ENCODE measurements around the gene ZNF532.
"Not testable (repeated sequence)": the region's sequence is repeated elsewhere in the genome, so short reads cannot be mapped to it uniquely, and the experiment has no call there.

The ZNF532 gene

DNA sequence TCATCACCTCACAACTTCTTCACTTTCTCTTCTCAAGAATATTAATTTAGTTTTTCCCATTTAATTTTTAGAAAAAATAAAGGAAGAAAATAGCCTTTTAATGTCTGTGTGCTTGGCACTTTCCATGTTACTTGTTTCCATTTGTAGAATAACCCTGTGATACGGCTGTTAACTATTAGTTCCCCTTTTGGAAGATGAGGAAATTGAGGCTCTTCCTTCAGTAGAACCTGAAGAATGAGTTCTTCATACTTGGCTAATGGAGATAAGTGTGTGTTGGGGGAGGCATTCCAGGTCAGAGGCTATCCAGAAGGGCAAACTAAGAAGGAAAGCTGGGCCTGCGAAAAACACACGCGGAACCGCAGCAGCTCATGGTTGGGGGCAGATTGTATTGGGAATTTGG is 38.3 kb downstream of the ZNF532 start:
- DNase-seq, result no peak

DNA sequence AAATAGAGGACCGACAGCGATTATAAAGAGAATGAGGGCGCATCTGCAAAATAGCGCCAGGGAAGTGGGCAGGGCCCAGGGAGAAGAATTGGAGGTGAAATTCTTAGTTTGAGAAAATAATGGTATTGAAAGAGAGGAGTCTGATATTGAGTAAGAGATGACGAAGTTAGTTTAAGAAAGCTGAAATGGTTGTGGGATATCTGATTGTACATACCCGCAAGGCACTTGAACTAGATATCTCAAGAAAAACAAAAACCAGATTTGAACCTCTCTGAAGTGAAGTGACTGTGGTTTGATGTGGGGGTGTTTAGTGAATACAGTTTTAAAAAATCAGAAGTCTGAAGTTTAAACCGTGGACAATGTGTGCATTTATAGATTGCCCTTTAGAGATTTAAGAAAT is 38.9 kb downstream of the ZNF532 start:
- DNase-seq, result no peak

DNA sequence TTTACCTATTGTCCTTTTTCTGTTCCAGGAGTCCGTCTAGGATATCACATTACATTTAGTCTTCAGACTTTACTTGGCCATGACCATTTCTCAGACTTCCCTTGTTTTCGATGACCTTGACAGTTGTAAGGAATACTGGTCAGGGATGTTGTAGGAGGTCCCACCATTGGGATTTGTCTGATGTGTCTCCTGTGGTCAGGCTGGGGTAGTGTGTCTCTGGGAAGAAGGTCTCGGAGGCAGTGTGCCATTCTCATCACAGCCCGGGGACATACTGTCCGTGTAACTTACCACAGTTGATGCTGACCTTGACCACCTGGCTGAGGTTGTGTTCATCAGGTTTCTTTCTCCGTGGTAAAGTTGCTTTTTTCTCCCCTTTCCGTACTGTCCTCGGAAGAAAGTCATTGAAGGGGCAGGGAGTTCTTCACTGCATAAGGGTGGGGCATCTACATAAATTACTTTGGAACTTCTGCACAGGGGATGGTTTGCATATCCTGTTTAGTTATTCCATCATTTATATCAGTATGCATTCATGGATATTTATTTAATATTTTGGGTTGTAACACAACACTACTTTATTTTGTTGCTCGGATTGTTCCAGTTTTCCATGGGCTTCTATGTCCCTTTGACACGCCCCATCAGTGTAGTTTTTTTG is 41.2 kb downstream of the ZNF532 start:
- DNase-seq, result no peak

- no peak for DNase-seq
These were observed 43.3 kb downstream of the ZNF532 start for GRCh38 chr18:58908006-58908405.

- no peak for DNase-seq
These were observed 44.8 kb downstream of the ZNF532 start for GRCh38 chr18:58909521-58909920.

DNA sequence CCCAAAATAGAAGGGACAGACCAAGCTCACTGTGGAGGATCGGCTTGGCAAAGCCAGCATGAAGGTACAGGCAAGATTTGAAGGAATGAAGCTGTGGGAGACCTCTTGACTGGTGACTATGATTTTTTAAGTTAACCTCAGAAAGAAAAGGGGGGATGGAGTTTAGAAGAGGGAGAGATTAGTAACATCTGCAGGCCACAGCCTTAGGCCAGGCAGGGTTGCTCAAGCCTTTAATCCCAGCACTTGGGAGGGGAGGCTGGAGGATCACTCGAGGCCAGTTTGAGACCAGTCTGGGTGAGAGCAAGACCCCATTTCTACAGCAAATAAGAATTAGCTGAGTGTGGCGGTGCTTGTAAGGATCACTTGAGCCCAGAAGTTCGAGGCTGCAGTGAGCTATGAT is 46.6 kb downstream of the ZNF532 start:
- DNase-seq, result no peak

GRCh38 chr18:58911766-58912165 is 47.1 kb downstream of the ZNF532 start:
- DNase-seq, result no peak

DNA sequence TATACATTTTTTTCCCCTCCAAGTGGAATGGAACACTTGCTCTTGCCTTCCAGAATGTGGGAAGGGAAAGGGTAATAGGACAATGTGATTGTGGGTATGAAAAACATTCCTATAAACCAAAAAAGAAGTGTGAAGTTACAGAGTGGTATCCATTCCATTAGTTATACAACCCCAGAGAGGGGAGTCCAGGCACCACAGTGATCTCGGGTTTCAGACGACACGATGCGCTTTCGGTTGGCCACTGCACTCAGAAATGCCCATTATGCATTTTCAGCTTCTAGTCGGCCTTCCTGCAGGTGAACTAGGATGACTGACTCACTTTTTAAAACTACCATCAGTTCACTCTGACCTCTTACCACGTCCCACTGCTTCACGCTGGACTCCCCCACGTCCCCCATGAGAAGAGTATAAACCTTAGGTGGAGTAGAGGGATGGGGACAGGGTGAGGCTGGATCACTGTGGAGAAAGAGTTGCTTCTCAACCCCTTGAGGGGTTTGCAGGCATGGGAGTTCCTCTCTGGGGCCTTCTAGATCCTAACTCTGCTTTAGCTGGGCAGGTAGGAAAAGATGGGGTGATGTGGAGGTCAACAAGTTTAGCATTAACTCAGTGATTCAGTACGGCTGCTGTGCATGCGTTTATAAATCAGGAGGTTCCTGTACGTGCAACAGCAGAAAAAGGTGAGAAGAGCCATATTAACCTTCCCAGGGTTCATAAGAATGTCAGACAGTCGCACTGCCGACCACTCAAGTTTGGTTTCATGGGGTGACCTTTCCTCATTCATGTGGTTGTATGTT is 50.5 kb downstream of the ZNF532 start:
- DNase-seq, result no peak

DNA sequence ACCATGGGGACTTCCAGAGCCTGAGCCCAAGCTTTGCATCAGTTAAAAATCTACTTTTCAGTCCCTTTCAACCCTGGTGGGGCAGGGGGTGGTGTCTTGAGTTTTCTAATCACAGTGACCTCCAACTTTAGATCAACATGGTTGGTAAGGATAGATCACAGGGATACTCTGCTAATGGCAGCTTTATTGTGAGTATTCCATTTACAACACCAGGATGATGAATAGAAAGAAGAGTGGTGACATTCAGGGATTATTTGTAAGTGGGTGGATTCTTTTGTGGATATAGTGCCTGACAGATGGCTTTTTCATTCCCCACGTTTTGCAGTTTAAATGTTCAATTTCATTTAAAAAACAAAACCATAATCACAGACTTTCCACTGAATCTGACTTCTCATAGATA is 51.3 kb downstream of the ZNF532 start:
- no peak for DNase-seq

DNA sequence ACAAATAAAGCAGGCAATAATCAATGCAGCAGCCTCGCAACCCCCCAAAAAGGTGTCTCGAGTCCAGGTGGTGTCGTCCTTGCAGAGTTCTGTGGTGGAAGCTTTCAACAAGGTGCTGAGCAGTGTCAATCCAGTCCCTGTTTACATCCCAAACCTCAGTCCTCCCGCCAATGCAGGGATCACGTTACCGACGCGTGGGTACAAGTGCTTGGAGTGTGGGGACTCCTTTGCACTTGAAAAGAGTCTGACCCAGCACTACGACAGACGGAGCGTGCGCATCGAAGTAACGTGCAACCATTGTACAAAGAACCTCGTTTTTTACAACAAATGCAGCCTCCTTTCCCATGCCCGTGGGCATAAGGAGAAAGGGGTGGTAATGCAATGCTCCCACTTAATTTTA is 55.3 kb downstream of the ZNF532 start:
- not testable (repeated sequence) for DNase-seq

DNA sequence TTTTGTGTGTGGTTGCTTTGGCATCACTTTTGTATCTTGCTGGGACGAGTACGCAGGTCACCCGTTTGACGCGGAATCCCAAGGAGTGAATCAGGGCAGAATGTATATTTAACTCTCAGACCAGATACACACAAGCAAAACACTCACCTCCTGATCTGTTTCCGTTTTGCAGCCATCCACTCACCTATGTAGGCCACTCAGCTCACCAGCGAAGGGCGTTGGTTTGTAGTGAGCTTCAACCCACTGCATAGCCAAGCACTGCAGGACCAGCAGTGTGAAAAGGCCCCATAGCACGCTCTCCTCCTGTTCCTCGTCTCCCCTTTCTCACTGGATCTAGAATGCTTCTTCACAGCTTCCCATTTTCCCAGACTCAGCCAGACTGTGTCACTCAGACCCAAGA is 58.3 kb downstream of the ZNF532 start:
- DNase-seq, result no peak

- DNase-seq, result no peak
These were observed 59.8 kb downstream of the ZNF532 start for GRCh38 chr18:58924473-58924872.

DNA sequence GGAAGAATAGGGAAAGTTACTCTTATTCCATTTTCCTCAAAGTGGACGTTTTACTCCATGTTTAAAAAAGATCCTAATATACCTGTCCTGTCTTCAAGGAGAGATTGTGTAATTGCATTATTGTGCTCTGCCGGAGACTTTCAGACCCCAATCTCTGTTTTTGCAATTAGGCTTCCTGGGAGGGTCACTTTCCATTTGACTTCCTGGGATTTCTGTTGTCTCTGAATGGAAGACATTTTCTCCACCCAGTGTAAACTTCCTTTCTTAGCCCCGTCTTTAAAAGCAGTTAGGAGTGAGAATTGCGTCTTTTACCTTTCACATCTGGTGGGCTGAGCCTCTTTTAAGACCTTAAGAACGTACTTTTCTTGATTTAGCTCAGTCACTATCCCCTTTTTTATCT is 63.0 kb downstream of the ZNF532 start:
- no peak for DNase-seq

- no peak for DNase-seq
These were observed 63.7 kb downstream of the ZNF532 start for GRCh38 chr18:58928386-58928785.

GRCh38 chr18:58929206-58929605 is 64.5 kb downstream of the ZNF532 start:
- no peak for DNase-seq

- no peak for DNase-seq
These were observed 69.7 kb downstream of the ZNF532 start for GRCh38 chr18:58934356-58934755.

DNA sequence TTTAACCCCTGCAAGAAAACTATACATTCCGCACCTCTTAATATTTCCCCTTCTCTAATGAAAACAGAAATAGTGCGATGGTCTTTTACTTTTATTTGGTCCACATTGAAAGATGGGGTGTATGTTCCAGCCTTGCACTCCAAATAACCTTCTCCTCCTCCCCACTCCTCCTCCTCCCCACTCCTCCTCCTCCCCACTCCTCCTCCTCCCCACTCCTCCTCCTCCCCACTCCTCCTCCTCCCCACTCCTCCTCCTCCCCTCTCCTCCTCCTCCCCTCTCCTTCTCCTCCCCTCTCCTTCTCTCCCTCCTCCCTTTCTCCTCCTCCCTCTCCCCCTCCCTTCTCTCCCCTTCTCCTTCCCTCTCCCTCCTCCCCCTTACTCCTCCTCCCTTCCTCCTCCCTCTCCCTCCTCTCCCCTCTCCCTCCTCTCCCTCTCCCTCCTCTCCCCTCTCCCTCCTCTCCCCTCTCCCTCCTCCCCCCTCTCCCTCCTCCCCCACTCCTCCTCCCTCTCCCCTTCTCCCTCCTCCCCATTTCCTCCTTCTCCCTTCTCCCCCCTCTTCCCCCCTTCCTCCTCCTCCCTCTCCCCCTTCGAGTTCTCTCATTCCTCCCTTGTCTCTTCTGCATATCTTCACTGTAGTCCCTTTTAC is 70.4 kb downstream of the ZNF532 start:
- no peak for DNase-seq

- no peak for DNase-seq
These were observed 72.6 kb downstream of the ZNF532 start for GRCh38 chr18:58937071-58937886.

DNA sequence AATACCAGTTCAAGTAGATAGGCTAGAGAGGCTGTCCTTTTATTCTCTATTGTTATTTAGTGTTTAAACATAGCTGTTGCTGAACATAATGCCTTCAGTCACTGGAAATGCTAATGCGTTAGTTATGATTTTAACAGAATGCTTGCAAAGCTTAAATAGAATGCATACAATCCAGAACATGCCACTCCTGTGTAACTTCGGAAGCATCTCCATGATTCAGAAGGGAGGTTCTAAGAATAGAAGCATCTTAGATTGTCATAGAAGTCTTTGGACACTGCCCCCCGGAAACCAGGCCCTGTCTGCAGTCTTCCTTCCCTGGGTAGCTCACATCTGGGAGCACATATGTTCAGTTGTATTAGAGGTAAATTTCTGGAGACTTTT is 73.2 kb downstream of the ZNF532 start:
- DNase-seq, result no peak

GRCh38 chr18:58941426-58942099 is 76.9 kb downstream of the ZNF532 start:
- no peak for DNase-seq

- DNase-seq, result no peak
These were observed 79.2 kb downstream of the ZNF532 start for GRCh38 chr18:58943896-58944295.

DNA sequence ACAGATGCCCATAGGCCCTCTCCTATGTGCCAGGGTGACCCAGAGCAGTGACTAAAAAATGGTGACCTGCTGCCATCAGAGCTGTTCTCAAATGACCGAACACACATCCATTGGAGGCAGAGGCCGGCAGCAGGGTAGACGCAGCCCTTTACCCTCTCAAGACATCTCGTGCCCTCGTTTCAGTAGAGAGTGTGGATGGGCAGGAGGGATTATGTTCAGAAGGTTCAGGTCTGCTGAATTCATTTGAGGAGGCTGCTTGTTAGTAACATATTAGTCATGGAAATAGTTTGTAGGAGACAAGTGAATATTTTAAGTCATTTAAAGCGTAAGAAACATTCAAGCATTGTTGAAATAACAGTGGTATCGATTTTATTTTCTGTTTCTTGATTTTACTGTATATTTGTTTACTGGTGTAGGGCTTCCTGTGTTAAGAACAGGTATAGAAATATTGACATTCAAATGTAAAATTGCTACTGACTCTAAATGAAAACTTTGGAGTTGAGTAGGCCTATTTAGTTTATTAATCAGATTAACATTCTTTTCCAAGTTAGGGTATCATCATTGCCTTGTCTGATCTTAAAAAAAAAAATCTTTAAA is 82.6 kb downstream of the ZNF532 start:
- no peak for DNase-seq

Data from activated CD4-positive, alpha-beta T cell treated with anti-CD3 and anti-CD28 coated beads for 48 hours (primary cell).